ENCODE measurements around the gene TRIM63.

DNA sequence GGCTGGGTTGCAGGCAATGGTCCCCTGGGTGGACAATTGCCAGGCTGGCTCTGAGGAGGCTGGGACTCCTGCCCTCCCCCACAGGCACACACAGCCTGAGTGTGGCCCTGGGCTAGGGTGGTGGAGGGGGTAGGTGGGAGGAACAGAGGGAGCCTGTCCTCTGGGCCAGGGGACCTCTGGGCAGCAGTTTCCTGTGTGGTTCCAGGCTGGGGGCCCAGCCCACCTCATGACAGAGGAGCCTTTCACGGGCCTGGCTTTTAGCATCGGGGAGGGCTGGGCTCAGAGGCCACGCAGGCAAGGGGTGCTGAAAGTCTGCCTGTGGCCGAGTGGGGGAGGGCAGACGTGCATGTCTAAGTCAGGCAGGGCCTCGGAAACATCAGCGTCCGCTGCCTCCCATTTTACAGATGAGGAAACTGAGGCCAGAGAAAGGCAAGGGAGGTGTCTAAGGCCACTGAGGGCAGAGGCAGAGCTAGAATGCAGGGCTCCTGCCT lies 38.9 kb downstream of the TRIM63 start:
- TF ChIP-seq CTCF (IDR thresholded peaks at IDR 0.05): no peak
- no peak for TF ChIP-seq EP300 (IDR thresholded peaks at IDR 0.05; ENCODE audit: low read depth)
- TF ChIP-seq POLR2AphosphoS5 (IDR thresholded peaks at IDR 0.05): no peak
- no peak for TF ChIP-seq POLR2A (IDR thresholded peaks at IDR 0.05)
